ENCODE results near the gene DRAP1. TPM values are rescaled to one million over a fixed set of nuclear protein-coding genes. Genes with fewer than 3 reads are reported as not detected.
"Not testable (repeated sequence)": the region's sequence is repeated elsewhere in the genome, so short reads cannot be mapped to it uniquely, and the experiment has no call there.

Gene DRAP1
- total RNA-seq, 2 donors from 2014 or later = 101 to 127 TPM

- 14% methylated on average over 44 of the region's 57 CpGs for WGBS
- intact Hi-C loops (cut with DNase I) = no loop called here
- no peak for DNase-seq (ENCODE audit: low spot score)
- H3K4me1 ChIP-seq (replicated peaks) = peaks cover 17% of the 10 kb centered on the region
- no peak for TF ChIP-seq POLR2AphosphoS5 (IDR thresholded peaks at IDR 0.05)
- no peak for TF ChIP-seq POLR2A (IDR thresholded peaks at IDR 0.05)
- no peak for TF ChIP-seq CTCF (IDR thresholded peaks at IDR 0.05)
- H3K4me3 ChIP-seq = peak overlapping the region; percentile 52 to 73
- no peaks in the 10 kb centered on the region for H3K27me3 ChIP-seq (replicated peaks; ENCODE audit: insufficient read depth)
- no peaks in the 10 kb centered on the region for H3K9me3 ChIP-seq
- peak overlapping the region; percentile 89 to 93 for H3K27ac ChIP-seq
- no peaks in the 10 kb centered on the region for H3K36me3 ChIP-seq
These were observed 27.7 kb upstream of the DRAP1 start for GRCh38 chr11:65891219-65892136.

GRCh38 chr11:65892137-65892540 lies 27.1 kb upstream of the DRAP1 start:
- DNase-seq (ENCODE audit: low spot score); intact Hi-C loops (cut with DNase I); H3K27me3 ChIP-seq (replicated peaks; ENCODE audit: insufficient read depth); H3K9me3 ChIP-seq; H3K36me3 ChIP-seq: not testable (repeated sequence)
- Histone ChIP-seq H3K4me1 (replicated peaks) (peaks cover 17% of the 10 kb centered on the region), H3K27ac (peak overlapping the region; percentile 89 to 93), H3K4me3 (peak overlapping the region in 1 of 2 donors; percentile 73)
- WGBS = 65% methylated on average over 5 of the region's 5 CpGs

- Histone ChIP-seq H3K27me3 (replicated peaks; ENCODE audit: insufficient read depth) (no peaks in the 10 kb centered on the region), H3K36me3 (no peaks in the 10 kb centered on the region), H3K4me1 (replicated peaks) (peaks cover 11% of the 10 kb centered on the region), H3K9me3 (no peaks in the 10 kb centered on the region), H3K27ac (peak overlapping the region in 1 of 2 donors; percentile 50), H3K4me3 (no peak overlapping the region)
- intact Hi-C loops (cut with DNase I) = no loop called here
- DNase-seq (ENCODE audit: low spot score) = no peak
- 77% methylated on average over 10 of the region's 10 CpGs for WGBS
- TF ChIP-seq POLR2AphosphoS5 (IDR thresholded peaks at IDR 0.05) (no peak), POLR2A (IDR thresholded peaks at IDR 0.05) (no peak), CTCF (IDR thresholded peaks at IDR 0.05) (no peak)
These were observed 26.4 kb upstream of the DRAP1 start for GRCh38 chr11:65892661-65893317.

- 82% methylated on average over 16 of the region's 16 CpGs for WGBS
- Histone ChIP-seq H3K4me3 (no peak overlapping the region), H3K27ac (peak overlapping the region; percentile 50 to 61), H3K27me3 (replicated peaks; ENCODE audit: insufficient read depth) (no peaks in the 10 kb centered on the region), H3K4me1 (replicated peaks) (peaks cover 10% of the 10 kb centered on the region), H3K36me3 (no peaks in the 10 kb centered on the region), H3K9me3 (no peaks in the 10 kb centered on the region)
- no peak for TF ChIP-seq POLR2A (IDR thresholded peaks at IDR 0.05)
- no peak for TF ChIP-seq CTCF (IDR thresholded peaks at IDR 0.05)
- no peak for TF ChIP-seq POLR2AphosphoS5 (IDR thresholded peaks at IDR 0.05)
- intact Hi-C loops (cut with DNase I) = no loop called here
- DNase-seq (ENCODE audit: low spot score) = no peak
These were observed 25.1 kb upstream of the DRAP1 start for GRCh38 chr11:65894034-65894591.

GRCh38 chr11:65895482-65895981 lies 23.7 kb upstream of the DRAP1 start:
- Histone ChIP-seq H3K4me3 (no peak overlapping the region), H3K9me3 (no peaks in the 10 kb centered on the region), H3K27ac (no peak overlapping the region), H3K36me3 (no peaks in the 10 kb centered on the region), H3K27me3 (replicated peaks; ENCODE audit: insufficient read depth) (no peaks in the 10 kb centered on the region), H3K4me1 (replicated peaks) (peaks cover 10% of the 10 kb centered on the region)
- no peak for DNase-seq (ENCODE audit: low spot score)
- intact Hi-C loops (cut with DNase I) = no loop called here
- TF ChIP-seq POLR2A (IDR thresholded peaks at IDR 0.05) = no peak
- TF ChIP-seq POLR2AphosphoS5 (IDR thresholded peaks at IDR 0.05) = no peak
- TF ChIP-seq CTCF (IDR thresholded peaks at IDR 0.05) = no peak
- WGBS = 93% methylated on average over 5 of the region's 5 CpGs
